ENCODE results near the gene FAM81A.

GRCh38 chr15:59570315-59570714 lies 132.3 kb downstream of the FAM81A start:
- TF ChIP-seq POLR2AphosphoS5 (IDR thresholded peaks at IDR 0.05; ENCODE audit: insufficient read depth in 1 of 2, low read depth in 1 of 2) (peak in 1 of 2 donors; percentile 61), CTCF (IDR thresholded peaks at IDR 0.05) (no peak), POLR2A (IDR thresholded peaks at IDR 0.05) (no peak)
